OCI-LY3 (cell line): Measurements from ENCODE around the gene TOP1.

Experiments used
- CTCF ChIP-seq: fragments of 200-600, 300-600 bp; sonication (generic); IDR thresholded peaks from 2 replicates; pipeline ENCODE4 v1.5.1; 2014; ENCODE audit warnings: antibody characterized with exemption, low read length, low read depth
- EZH2phosphoT487 ChIP-seq: fragments of 200-600 bp; shearing (Covaris generic); IDR thresholded peaks from 2 replicates; pipeline ENCODE4 v1.6.1; 2018; ENCODE audit warnings: antibody characterized with exemption, mixed run types, low read depth

- no peak for TF ChIP-seq CTCF
- TF ChIP-seq EZH2phosphoT487, result no peak
Observed at GRCh38 chr20:40982415-40983145, 46.0 kb upstream of the TOP1 start.
